Mucosa of descending colon (tissue), 3 donors: ENCODE results near the gene BTBD10. TPM values are rescaled to one million over a fixed set of nuclear protein-coding genes. Genes with fewer than 3 reads are reported as not detected.
"Not testable (repeated sequence)": the region's sequence is repeated elsewhere in the genome, so short reads cannot be mapped to it uniquely, and the experiment has no call there.

Source experiments
- ATAC-seq: fragments of 200-7000 bp; cut with Tn5 transposase; one replicate; pipeline ENCODE4 v1.9.1; 2020; ENCODE audit warnings: mild to moderate bottlenecking, moderate library complexity
- DNase-seq, 3 donors: peaks; one replicate each; pipeline ENCODE4 v3.0.0-alpha.2; 2020
- H3K36me3 ChIP-seq: fragments of 200-600 bp; one replicate; pipeline ENCODE4 v1.8.0; 2021; ENCODE audit warnings: low read depth, mild to moderate bottlenecking
- H3K4me1 ChIP-seq: fragments of 200-600 bp; one replicate; pipeline ENCODE4 v1.8.0; 2021; ENCODE audit warnings: low read depth, mild to moderate bottlenecking
- H3K4me3 ChIP-seq: fragments of 200-600 bp; one replicate; pipeline ENCODE4 v1.8.0; 2021; ENCODE audit warnings: mild to moderate bottlenecking
- H3K9me3 ChIP-seq: fragments of 200-600 bp; one replicate; pipeline ENCODE4 v1.8.0; 2021; ENCODE audit warnings: mild to moderate bottlenecking
- CTCF ChIP-seq: fragments of 200-600 bp; IDR thresholded peaks from one replicate; pipeline ENCODE4 v1.8.0; 2022; ENCODE audit warnings: antibody characterized with exemption, mild to moderate bottlenecking
- intact Hi-C, 2 donors: fragments of 100-400 bp; cut with DNase I in 1 of 2; cut with micrococcal nuclease in 1 of 2; formaldehyde crosslinking; loops; one replicate each; pipeline versions ENCODE4 v1.11.0 to v1.11.1; 2022; cut with DNase I, micrococcal nuclease
- total RNA-seq, 3 donors: library from RNA; stranded (reverse); fragmentation: NEBNext Ultra II Directional in 2 of 3; extraction: Animal tissue kit (Norgen Biotek cat#: 25700) in 2 of 3; gene quantifications; one replicate each; pipeline versions ENCODE4 v1.2.1 to v1.2.4, GENCODE V29; 2021 to 2023
- donor health status: DM: no; HTN: no; CAD: no; lungs with moderate emphysema.
- donor health status: DM: no; HTN: no; CAD: no.
- donor health status: DM: no; HTN: yes; CAD: no.

BTBD10 gene
- total RNA-seq, 3 donors from 2014 or later = 28.2 to 37.8 (median 29.5) TPM

GRCh38 chr11:13429288-13429687, 33.7 kb downstream of the BTBD10 start:
- Histone ChIP-seq H3K9me3 (peaks cover 13% of the 10 kb centered on the region), H3K4me1 (peaks cover 7% of the 10 kb centered on the region), H3K36me3 (no peaks in the 10 kb centered on the region), H3K4me3 (no peak overlapping the region)
- TF ChIP-seq CTCF = no peak
- ATAC-seq (no peak), DNase-seq (no peak)
- intact Hi-C loops = no loop called here

- peaks cover 1% of the 10 kb centered on the region for H3K4me1 ChIP-seq
- DNase-seq (no peak), ATAC-seq (no peak)
- H3K4me3 ChIP-seq = no peak overlapping the region
- intact Hi-C loops = no loop called here
- H3K36me3 ChIP-seq = no peaks in the 10 kb centered on the region
- TF ChIP-seq CTCF = no peak
- peaks cover 13% of the 10 kb centered on the region for H3K9me3 ChIP-seq
These were observed 35.6 kb downstream of the BTBD10 start for GRCh38 chr11:13427440-13427839.

GRCh38 chr11:13423372-13423771, 39.6 kb downstream of the BTBD10 start:
- H3K36me3 ChIP-seq = no peaks in the 10 kb centered on the region
- H3K9me3 ChIP-seq = peaks cover 11% of the 10 kb centered on the region
- no peak for ATAC-seq
- no peak for TF ChIP-seq CTCF
- intact Hi-C loops = no loop called here
- no peak for DNase-seq
- H3K4me3 ChIP-seq = no peak overlapping the region
- no peaks in the 10 kb centered on the region for H3K4me1 ChIP-seq

- TF ChIP-seq CTCF = no peak
- Histone ChIP-seq H3K4me3 (no peak overlapping the region), H3K4me1 (no peaks in the 10 kb centered on the region), H3K9me3 (no peaks in the 10 kb centered on the region), H3K36me3 (no peaks in the 10 kb centered on the region)
- DNase-seq = no peak
- intact Hi-C loops = no loop called here
- no peak for ATAC-seq
These were observed 41.5 kb downstream of the BTBD10 start for GRCh38 chr11:13421561-13421960.

GRCh38 chr11:13415201-13415600, 47.8 kb downstream of the BTBD10 start:
- no peaks in the 10 kb centered on the region for H3K9me3 ChIP-seq
- no peak overlapping the region for H3K4me3 ChIP-seq
- no peak for TF ChIP-seq CTCF
- intact Hi-C loops = no loop called here
- H3K4me1 ChIP-seq = no peaks in the 10 kb centered on the region
- H3K36me3 ChIP-seq = no peaks in the 10 kb centered on the region
- no peak for DNase-seq
- ATAC-seq = no peak

- H3K4me1 ChIP-seq = peaks cover 3% of the 10 kb centered on the region
- no peaks in the 10 kb centered on the region for H3K36me3 ChIP-seq
- no peak for TF ChIP-seq CTCF
- H3K9me3 ChIP-seq = no peaks in the 10 kb centered on the region
- DNase-seq (peak in 1 of 3 donors; percentile 84), ATAC-seq (peak; percentile 96)
- intact Hi-C loops = no loop called here
- no peak overlapping the region for H3K4me3 ChIP-seq
These were observed 57.8 kb downstream of the BTBD10 start for GRCh38 chr11:13405220-13405619.

- H3K9me3 ChIP-seq, intact Hi-C loops, H3K4me3 ChIP-seq, H3K4me1 ChIP-seq, ATAC-seq, H3K36me3 ChIP-seq, DNase-seq: not testable (repeated sequence)
These were observed 64.7 kb downstream of the BTBD10 start for GRCh38 chr11:13398335-13398734.
